Stimulated activated CD4-positive, alpha-beta T cell treated with anti-CD3 and anti-CD28 coated beads, Interleukin-15, amount 100 ng/mL, for 48 hours (primary cell): Measurements from ENCODE around the gene ZNF107.
"Not testable (repeated sequence)": the region's sequence is repeated elsewhere in the genome, so short reads cannot be mapped to it uniquely, and the experiment has no call there.

ENCODE experiments used
- DNase-seq, 2 donors: peaks; one replicate each; pipeline ENCODE4 v3.0.0-alpha.2; 2020; ENCODE audit warnings: low read depth in 2 of 2

The ZNF107 gene

GRCh38 chr7:64733550-64734240 is 67.8 kb downstream of the ZNF107 start:
- DNase-seq: no peak

- no peak for DNase-seq
Measured at GRCh38 chr7:64736575-64736974, 70.6 kb downstream of the ZNF107 start.

- DNase-seq: not testable (repeated sequence)
Measured at GRCh38 chr7:64738403-64738802, 72.5 kb downstream of the ZNF107 start.

DNA sequence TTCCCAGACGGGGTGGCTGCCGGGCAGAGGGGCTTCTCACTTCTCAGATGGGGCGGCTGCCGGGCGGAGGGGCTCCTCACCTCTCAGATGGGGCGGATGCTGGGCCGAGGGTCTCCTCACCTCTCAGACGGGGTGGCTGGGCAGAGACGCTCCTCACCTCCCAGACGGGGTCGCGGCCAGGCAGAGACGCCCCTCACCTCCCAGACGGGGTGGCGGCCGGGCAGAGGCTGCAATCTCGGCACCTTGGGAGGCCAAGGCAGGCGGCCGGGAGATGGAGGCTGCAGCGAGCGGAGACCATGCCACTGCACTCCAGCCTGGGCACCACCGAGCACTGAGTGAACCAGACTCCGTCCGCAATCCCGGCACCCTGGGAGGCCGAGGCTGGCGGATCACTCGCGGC is 73.0 kb downstream of the ZNF107 start:
- not testable (repeated sequence) for DNase-seq

- DNase-seq: no peak
Measured at GRCh38 chr7:64744680-64745079, 78.7 kb downstream of the ZNF107 start.

DNA sequence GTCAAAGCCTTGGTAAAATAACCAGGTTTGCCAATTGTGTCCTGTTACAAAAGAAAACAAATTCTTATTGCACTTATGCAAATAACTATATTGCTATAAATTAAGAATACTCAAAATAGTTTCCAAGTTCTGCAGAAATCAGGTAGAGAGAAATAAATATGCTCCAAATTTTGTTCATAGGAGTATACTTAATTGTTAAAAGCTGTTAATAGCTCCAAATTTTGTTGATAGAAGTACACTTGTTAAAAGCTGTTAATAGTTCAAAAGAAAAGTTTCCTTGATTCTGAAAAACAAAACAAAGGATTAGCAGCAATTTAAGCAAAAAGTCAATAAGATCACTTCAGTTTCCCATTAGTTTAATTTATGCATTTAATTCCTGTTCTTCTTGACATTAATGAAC is 81.9 kb downstream of the ZNF107 start:
- no peak for DNase-seq

- no peak for DNase-seq
Measured at GRCh38 chr7:64753032-64753431, 87.1 kb downstream of the ZNF107 start.

DNA sequence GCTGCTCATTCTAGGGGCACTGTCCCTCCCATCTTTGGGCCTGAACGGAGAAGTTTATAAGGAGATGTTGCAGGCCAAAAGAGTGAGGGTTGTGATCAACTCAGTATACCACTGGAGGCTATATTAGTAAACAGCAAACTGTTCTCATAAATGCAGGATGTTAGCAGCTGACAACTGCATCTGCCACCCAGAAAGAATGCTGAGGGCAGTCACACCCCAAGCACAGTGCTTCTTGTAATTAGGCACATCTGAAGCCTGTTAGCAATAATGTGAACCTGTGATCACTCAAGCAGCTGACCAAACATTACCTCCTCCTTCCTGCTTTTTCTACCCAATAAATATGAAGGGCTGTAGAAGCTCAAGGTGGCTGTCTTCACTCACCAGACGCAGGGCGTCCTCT is 89.9 kb downstream of the ZNF107 start:
- DNase-seq: no peak

GRCh38 chr7:64758151-64758550 is 92.2 kb downstream of the ZNF107 start:
- no peak for DNase-seq
